Measurements from ENCODE around the gene ARNT2.

Gene ARNT2

DNA sequence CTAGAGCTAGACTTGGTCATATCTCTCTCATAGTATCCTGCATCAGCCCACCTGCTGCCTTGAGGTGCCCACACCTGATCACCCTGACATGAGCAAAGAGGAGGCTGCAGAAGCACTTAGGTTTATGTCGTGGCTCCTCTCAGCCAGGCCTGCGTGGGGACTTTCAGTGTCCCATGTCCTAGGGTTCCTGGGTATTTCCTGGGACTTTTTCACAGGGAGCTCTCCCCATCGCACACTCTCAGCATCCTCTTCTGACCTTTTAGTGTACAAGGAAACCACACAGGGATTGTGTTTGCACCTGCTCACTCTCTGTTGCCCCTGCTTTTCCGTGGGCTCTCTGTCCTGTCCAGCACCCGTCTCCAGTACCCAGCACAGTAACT is 61.4 kb downstream of the ARNT2 start:
- DNase-seq (ENCODE audit: low read depth, low spot score): no peak

DNA sequence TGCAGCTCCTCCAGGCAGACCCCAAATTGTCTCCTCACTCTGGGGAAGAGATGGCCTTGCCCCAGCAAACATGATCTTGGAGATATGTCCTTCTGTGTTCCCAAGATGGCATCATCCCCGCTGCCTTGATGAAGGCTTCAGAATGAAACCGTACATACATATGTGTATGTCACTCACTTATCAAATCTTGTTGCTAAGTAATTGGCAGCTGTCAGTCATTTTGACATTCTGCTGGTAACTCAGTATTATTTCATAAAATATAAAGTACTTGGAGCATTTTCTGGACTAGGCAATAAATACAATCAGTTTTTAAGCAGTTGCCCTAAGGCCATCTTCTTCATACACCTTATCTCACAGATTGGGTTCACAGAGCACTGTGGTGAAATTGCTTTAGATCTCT is 62.4 kb downstream of the ARNT2 start:
- DNase-seq (ENCODE audit: low read depth, low spot score): no peak

DNA sequence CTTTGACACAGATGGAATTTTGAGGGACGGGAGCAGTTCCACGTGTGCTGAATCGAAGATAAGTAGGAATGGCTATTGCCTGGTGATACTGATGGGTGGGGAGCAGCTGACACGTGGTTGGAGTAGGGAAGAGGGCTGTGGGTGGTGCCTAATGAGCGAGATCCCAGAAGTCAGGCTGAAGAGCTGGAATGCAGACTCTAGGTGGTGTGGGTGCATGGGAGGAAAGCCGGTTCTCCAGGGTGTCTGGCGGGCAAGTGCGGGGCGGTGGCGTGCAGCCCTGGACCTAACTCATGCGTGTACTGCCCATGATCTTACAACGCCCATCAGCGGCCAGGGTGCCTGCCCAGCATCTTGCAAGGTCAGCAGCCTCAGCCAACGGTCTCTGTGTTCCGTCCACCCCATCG is 63.1 kb downstream of the ARNT2 start:
- DNase-seq (ENCODE audit: low read depth, low spot score): no peak

DNA sequence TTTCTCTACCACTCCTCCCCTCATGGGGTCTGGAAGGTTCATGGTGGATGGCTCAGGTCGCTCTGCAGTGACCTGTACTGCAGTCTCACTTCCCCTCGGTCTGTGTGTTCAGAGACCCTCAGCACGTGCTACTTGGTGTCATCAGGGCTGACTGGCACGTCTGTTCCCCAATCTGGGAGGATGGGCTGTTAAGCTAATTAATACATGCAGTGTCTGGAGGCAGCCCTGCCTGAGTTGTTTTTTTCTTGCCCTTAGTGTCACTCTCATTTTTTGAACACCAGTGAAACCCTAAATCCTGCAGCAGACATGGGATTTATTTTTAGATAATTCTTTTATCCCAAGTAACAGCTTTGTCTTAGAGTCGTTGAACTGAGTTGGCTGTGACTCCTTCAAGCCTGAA is 64.6 kb downstream of the ARNT2 start:
- DNase-seq (ENCODE audit: low read depth, low spot score): no peak

DNA sequence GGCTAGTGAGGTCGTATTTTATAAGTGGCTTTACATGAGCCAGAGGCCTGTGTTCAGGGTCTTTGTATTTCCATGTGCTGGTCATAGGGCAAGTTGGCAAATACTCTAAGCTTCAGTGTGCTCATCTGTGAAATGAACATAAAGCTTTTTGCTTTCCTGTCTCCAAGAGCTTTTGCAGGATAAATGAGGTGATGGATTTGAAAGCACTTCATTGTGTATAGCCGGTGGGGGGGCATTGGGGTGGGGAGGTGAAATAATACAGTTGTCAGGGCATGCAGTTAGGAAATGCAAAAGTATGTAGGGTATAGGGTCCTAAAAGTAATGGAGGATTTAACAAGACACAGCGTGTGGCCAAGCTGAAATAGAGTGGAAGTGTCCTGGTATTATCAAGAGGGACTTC is 67.7 kb downstream of the ARNT2 start:
- DNase-seq (ENCODE audit: low read depth, low spot score): no peak

DNA sequence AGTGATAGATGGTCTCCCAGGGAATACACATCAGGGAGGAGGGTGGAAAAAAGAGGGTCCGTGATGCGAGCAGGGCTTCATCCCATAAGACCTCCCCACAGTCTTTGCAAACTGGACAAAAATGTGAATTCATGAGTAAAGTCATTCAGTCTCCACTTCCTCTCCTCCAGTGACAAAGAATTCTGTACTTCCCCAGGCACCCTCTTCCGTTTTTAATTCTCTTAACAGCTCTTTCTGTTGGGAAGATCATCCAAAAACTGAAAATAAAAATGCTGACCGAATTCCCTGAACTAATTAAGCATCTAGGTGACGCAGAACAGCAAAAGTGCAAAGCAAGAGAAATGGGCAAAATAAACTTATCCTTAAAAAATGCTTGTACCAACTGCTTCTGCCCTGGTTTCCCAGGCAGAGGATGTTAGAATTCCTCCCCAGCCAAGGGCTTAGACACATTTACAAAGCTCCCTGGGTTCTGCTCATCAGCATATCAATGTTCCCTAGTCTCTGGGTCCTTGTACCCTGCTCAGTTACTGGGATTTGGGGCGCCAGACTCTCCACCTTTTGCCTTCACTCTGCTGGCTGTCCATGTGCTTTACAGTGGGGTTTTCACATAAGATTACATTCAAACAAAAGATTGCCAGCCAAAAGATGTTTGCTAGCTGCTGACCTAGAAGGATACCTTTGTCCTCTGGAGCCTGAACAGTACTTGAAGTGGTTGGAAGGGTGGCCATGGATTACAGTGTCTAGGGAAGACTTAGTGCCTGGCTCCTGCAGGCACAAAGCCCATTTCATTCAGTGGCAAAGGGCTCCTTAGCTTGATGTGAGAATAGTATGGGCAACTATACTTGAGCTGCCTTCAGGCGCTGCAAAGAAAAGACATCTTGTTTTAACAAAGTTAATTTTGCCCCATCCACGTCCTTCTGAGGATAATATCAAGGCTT is 69.4 kb downstream of the ARNT2 start:
- DNase-seq (ENCODE audit: low read depth, low spot score): no peak

DNA sequence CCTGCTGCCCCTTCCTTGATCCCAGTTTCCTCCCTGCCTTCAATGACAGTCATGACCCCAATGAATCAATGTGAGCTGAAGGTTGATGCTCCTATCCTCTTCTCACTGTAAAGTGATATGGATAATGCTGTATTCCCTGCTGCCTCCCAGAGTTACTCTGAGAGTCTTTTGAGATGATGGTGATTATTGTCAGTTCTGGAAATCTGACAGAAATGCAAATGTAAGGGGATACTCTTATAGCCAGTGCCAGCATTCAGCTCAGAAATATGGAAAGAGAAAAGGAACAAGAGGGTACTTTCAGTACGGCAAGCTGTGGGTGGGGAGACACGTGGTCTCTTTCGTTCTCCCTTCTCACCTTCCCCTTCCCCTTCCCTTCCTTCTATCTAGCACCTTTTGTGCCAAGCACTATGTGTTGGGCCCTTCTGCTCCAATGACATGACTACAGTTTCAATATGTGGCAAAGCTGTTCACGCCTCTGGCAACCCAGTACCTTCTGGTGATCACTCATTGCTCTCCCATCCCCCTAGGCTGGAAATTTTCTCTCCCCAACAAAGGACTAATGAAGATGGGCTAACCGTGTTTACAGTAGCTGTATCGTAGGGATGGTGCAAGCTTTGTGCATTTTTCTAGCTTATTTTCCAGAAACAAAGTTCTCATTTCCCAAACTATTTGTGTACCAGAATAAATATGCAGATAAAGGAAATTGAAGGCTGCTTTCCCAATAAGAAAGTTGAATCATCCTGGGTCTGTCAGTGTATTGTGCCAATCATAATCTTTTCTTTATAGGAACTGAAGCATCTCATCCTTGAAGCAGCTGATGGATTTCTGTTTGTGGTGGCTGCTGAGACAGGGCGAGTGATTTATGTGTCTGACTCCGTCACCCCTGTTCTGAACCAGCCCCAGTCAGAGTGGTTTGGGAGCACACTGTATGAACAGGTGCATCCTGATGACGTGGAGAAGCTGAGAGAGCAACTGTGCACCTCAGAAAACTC is 70.3 kb downstream of the ARNT2 start:
- DNase-seq (ENCODE audit: low read depth, low spot score): peak; percentile 43

DNA sequence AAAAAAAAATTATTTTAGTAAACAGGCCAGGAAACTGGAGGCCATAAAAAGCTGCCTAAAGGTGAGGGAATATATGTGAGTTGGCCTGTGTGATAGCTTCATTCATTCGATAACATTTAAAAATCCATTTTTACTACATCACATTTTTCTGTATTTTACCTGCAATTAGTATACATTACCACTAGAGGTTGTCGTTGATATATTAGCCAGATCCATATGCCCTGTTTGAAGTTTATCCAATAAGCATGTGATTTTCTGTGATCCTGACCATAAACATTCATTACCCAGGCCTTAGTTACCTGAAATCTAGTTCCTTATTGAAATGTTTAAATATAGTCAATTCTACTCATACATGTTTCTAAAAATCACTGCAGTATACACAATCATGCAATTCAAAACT is 71.4 kb downstream of the ARNT2 start:
- DNase-seq (ENCODE audit: low read depth, low spot score): no peak

DNA sequence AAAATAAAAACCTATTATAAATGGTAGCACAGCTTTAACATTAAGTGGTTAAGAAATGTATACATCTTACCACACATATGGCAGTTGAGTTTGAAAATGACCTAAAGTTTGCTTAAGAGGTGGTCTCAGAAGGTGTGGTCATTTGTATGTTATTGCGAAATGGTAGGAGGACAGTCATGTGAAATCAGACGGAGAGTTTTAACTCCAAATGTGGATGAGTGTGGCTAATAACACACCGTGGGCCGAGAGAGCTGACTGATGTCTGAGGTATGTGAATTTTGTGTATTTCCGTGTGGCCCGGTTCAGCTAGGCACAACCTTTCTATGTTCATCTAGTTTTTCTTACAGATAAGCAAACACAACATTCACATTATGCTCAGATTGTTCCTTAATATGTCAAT is 71.9 kb downstream of the ARNT2 start:
- no peak for DNase-seq (ENCODE audit: low read depth, low spot score)

DNA sequence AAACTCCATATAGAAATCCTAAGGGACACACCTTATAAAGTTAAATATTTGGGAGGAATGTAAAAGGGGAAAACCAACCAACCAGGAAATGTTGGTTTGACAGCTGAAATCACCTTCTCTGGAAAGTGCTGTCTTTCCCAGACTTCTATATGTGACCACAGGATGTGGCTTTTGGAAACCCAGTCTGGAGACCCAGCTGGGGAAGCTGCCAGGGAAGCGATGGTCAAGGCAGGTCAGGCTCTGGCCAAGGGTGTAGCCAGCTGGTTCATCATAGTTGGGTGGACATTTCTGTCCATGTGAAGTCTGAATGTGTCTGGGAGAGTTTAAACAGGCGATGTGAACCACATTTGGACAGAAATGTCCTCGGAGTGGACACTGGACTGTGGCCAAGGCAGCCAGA is 73.9 kb downstream of the ARNT2 start:
- DNase-seq (ENCODE audit: low read depth, low spot score): peak; percentile 64

DNA sequence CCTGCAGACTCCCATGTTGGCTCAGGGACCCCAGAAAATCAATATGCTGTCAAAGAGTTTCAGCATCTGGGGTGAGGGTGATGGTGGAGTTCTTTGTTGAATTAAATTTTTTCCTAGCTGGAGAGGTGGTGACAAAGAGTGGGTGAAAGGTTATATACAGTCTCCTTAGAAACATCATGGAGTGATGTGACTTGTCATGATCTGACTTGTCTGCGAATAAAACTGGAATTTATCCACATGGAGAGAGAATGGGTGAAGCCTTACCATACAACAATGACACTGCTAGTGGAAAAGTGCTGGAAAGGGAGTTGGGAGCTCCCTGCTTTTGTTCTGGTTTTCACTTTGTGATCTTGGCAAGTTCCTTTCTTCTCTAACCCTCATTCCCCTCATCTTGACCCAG is 75.0 kb downstream of the ARNT2 start:
- no peak for DNase-seq (ENCODE audit: low read depth, low spot score)

DNA sequence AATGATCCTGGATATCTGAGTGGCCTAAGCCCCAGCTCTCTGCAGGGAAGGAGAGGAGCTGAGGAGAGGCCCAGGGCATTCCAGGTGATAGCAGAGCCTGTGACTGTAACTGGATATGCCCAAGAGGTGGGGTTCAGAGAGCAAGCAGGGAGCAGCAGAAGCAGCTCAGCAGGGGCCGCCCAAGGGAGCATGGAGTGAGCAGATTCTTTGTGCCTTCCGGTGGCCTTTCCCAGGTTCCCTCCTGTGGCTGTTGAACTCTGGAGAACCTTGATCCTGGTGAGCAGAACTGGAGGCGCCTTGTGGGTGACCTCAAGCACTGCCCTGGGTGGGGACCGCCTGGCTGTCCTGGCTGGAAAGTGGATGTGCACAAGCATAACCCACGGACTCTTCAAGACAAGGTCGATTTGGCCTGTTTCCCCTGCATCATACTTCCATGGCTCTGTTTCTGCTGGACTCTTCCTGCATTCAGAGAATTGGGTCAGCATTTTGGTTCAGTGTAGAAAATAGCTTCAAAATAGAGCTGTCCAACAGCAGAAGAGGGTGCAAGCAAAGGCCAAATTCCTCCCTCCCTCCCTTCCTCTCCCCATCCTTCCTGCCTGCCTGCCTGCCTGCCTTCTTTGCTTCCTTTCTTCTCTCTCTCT is 76.1 kb downstream of the ARNT2 start:
- DNase-seq (ENCODE audit: low read depth, low spot score): no peak

DNA sequence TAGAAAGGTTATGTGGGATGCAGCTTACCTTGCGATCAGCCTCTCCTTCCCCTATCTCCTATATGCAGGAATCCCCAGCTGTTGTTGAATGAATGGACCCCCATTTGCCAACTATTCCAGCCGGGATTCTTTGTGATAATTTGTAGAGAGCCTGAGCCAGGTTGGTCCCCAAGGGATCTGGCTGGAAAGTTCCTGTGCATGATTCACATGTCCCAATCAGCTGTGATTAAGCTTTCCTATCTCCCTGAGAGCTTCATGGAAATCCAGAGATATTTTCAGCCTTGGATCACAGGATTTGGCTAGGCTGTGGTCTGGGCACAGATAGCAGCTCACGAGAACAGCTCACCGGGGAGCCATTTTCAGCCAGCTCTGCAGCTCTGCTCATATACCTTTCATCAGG is 76.7 kb downstream of the ARNT2 start:
- peak; percentile 92 for DNase-seq (ENCODE audit: low read depth, low spot score)

DNA sequence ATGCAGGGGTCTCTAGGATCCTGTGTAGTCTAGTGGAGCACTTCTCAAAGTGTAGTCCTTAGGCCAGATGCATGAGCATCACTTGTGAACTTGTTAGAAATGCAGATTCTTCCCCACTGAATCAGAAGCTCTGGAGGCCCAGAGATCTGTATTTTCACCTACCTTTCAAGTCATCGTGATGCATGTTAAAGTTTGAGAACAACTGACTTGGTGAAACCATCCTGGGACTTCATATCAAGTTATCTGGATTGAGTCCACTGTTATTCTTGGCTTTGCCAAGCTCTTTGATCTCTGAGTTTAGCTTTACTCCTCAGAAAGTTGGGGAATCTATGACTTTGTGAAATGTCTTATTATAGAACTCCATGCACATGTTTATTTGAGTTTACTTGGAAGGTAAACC is 78.5 kb downstream of the ARNT2 start:
- DNase-seq (ENCODE audit: low read depth, low spot score): peak; percentile 41

DNA sequence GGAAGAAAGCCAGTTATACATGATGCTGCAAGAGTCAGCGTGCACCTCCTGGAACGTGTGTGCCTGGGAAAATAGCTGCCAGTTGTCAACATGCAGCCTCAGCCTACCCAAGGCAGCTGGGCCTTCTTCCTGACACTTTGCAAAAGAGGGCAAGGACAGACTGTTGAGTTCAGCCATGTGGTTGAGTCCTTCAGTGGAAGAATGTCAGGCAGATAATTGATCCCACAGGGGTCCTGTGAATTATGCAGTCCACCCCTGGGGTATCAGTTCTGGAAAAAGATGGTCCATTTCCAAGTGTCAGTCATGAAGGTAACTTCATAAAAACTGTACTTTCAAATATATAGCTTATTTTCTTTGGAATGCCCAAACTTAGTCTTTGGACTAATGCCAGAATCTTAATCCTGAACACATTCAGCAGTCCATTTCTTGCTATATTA is 79.6 kb downstream of the ARNT2 start:
- no peak for DNase-seq (ENCODE audit: low read depth, low spot score)

DNA sequence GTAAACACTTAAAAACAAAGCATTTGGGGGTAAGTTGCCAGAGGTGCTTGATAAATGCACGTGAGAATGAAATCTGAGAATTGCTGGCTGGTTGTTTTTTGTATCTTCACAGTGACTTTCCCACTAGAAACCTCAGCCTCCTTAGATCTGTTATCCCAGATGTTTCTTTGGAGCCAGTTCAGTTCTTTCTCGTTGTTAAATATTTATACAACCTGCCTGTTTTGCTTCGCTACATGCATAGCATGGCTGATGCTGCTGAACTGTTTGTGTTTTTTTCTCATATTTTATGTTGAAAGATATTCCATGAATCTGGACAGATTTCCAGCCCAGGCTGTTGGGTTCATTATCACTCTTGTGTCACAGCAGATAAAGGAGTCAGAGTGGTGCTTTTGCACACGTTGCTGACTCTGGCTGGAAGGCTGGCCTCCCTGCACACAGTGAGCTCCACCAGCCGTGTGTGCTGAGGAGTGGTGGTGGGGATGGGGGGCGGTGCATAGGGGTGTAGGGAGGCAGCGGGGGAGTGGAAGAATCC is 80.2 kb downstream of the ARNT2 start:
- DNase-seq (ENCODE audit: low read depth, low spot score): no peak

DNA sequence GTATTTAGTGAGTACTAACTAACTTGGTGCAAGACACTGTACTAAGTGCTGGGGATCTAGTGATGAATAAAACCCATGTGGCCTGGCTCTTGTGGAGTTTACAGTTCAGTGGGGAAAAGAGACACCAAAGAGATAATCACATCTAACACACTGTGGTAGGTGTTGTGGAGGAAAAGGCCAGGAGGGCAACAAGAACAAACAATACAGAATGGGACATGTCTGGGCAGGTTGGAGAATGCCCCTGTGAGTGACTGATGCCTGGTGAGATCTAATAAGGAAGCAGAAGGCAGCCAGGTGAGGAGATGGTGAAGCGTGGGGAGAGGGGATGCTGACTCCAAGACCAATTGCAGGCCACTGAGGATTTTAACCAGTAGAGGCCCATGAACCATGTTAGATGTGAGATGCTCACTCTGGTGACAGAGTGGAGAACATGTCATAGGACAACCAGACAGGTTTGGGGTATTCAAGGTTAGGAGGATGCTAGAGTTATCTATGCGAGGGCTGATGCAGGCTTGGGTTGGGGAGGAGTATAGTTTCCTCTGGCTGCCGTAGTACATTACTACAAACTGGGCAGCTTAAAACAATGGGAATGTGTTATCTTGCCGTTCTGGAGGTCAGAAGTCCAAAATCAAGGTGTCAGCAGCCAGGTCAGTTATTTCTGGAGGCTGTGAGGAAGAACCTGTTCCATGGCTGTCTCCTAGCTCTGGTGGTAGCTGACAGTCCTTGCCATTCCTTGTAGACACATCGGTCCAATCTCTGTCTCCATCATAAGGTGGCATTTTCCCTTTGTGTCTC is 81.4 kb downstream of the ARNT2 start:
- no peak for DNase-seq (ENCODE audit: low read depth, low spot score)

DNA sequence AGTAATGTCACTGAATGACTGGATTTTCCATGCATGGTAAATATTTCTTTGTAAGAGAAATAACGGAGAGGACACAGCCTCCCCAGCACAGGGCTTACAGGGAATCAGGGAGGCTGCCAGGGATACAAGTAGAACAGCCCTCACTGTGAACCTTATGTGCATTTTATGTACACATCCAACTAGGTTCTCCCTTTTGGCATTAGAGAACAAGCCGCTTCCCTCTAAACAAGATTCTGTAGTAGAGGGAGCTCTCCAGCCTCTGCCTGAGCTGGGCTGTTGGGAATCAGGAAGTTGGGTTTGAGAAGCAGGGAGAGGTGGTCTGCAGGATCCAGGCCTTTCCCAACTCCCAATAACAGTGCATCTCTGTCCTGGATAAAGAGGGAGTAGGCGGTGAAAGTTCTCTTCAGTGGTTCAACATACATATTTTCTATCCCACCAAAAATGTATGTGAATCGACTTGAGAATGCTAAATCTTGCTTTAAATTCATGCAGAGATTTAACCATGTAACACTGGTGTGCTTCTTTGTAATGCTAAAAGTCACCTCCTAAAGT is 83.7 kb downstream of the ARNT2 start:
- no peak for DNase-seq (ENCODE audit: low read depth, low spot score)

DNA sequence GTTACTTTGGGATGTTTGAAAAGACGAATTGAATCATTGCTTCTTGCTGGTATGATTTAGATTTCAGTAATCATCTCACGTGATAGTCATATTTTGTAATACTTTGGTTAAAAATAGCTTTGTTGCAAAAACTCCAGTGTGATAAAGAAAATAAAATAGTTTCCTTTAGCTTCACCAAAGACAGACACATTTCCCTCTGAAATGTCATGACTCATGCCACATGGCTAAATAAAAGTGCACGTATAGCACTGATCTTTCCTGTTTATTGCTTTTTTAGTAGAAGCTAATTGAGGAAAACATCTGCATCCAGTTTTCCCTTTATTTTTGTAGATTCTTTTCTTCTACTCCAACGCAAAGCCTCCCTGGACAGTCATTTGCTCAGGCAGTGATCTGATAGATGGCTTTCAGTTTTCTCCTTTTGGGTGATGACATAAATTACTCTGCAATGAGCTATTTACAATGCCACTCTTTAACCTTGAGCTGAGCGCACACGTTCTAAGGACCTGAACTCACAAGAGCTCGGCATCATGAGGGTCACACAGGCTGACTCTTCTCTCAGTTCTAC is 84.9 kb downstream of the ARNT2 start:
- DNase-seq (ENCODE audit: low read depth, low spot score): no peak

DNA sequence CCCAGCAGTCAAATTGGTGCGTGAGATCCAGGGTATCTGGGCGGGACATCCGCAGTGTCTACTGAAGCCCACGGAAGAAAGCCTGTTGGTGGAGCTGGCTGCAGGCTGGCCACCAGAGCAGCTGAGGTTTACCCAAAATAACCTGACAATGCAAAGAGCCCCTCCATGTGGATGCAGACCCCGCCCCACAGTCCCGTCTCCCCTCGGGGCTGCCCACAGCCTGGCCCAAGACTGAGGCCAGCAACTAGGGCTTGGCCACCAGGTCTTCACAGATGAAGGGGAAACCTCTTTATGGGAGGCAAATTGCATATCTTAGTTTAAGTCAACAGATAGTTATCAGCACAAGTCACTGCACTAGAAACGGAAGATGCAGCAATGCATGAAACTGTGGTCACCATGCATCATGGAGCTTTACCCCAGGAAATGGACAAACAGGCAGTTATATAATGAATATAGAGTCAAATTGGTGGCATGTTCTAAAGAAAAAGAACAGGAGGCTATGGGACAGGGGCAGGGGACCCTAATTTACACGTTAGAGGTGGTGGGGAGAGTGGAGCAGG is 86.3 kb downstream of the ARNT2 start:
- no peak for DNase-seq (ENCODE audit: low read depth, low spot score)
